Hepatocyte (in vitro differentiated cells): Measurements from ENCODE around the gene ARHGEF1. TPM values are rescaled to one million over a fixed set of nuclear protein-coding genes. Genes with fewer than 3 reads are reported as not detected.

Source experiments
- DNase-seq: peaks from one replicate; pipeline ENCODE4 v3.0.0-alpha.2; 2016; ENCODE audit warnings: low spot score
- H2AFZ ChIP-seq: fragments of 200-600 bp; sonication (generic); 2 replicates; pipeline ENCODE4 v1.6.0; 2016; ENCODE audit warnings: antibody characterized with exemption, mild to moderate bottlenecking
- H3K27ac ChIP-seq: fragments of 200-600 bp; sonication (generic); 2 replicates; pipeline ENCODE4 v1.5.1; 2016; ENCODE audit warnings: mild to moderate bottlenecking
- H3K27me3 ChIP-seq: fragments of 200-600 bp; sonication (generic); 2 replicates; pipeline ENCODE4 v1.6.1; 2016
- H3K36me3 ChIP-seq: fragments of 200-600 bp; sonication (generic); replicated peaks from 2 replicates; pipeline ENCODE4 v1.5.1; 2016; ENCODE audit warnings: low read depth; ENCODE audit not compliant: insufficient read depth
- H3K4me1 ChIP-seq: fragments of 200-600 bp; sonication (generic); 2 replicates; pipeline ENCODE4 v1.5.1; 2016; ENCODE audit warnings: mild to moderate bottlenecking, moderate library complexity; ENCODE audit not compliant: insufficient read depth
- H3K4me2 ChIP-seq: fragments of 200-600 bp; sonication (generic); 2 replicates; pipeline ENCODE4 v1.6.0; 2016
- H3K4me3 ChIP-seq: fragments of 200-600 bp; sonication (generic); 2 replicates; pipeline ENCODE4 v1.5.1; 2016; ENCODE audit warnings: mild to moderate bottlenecking
- H3K79me2 ChIP-seq: fragments of 200-600 bp; sonication (generic); 2 replicates; pipeline ENCODE4 v1.6.0; 2017; ENCODE audit warnings: mild to moderate bottlenecking
- H3K9me2 ChIP-seq: fragments of 200-600 bp; sonication (generic); replicated peaks from 2 replicates; pipeline ENCODE4 v1.6.0; 2017; ENCODE audit warnings: mild to moderate bottlenecking; ENCODE audit not compliant: insufficient read depth
- H3K9me3 ChIP-seq: fragments of 200-600 bp; sonication (generic); 2 replicates; pipeline ENCODE4 v1.5.1; 2016; ENCODE audit warnings: low read depth, mild to moderate bottlenecking
- H4K20me1 ChIP-seq: fragments of 200-600 bp; sonication (generic); 2 replicates; pipeline ENCODE4 v1.6.0; 2016; ENCODE audit warnings: mild to moderate bottlenecking; ENCODE audit not compliant: insufficient read depth, poor library complexity, severe bottlenecking
- CTCF ChIP-seq: fragments of 200-600 bp; sonication (generic); IDR thresholded peaks from 2 replicates; pipeline ENCODE4 v1.5.1; 2016; ENCODE audit warnings: antibody characterized with exemption, mild to moderate bottlenecking; ENCODE audit not compliant: poor library complexity
- EZH2 ChIP-seq: fragments of 200-600 bp; sonication (generic); IDR thresholded peaks from 2 replicates; pipeline ENCODE4 v1.6.1; 2016; ENCODE audit warnings: antibody characterized with exemption, mild to moderate bottlenecking, borderline replicate concordance
- EZH2phosphoT487 ChIP-seq: fragments of 200-600 bp; sonication (generic); IDR thresholded peaks from one replicate; pipeline ENCODE4 v1.6.1; 2018; ENCODE audit warnings: antibody characterized with exemption, mild to moderate bottlenecking, low read depth, moderate library complexity; ENCODE audit not compliant: unreplicated experiment, severe bottlenecking
- WGBS: methylation state at CpG from one replicate; pipeline ENCODE4 v1.1.6; 2016; ENCODE audit warnings: low lambda C conversion rate; ENCODE audit errors: missing lambda C conversion rate; 5-methylcytosine and 5-hydroxymethylcytosine counted together
- polyA plus RNA-seq: library from polyadenylated mRNA; unstranded; fragments of >200 nt; fragmentation: Nextera tagmentation; extraction: Ambion mirVana; gene quantifications from 2 replicates; pipeline ENCODE4 v1.2.1, GENCODE V29; 2016
- total RNA-seq: library from RNA; depleted of rRNA; stranded (reverse); fragments of >200 nt; gene quantifications from 2 replicates; pipeline ENCODE4 v1.2.3, GENCODE V29; 2014

The ARHGEF1 gene
- total and polyA plus RNA-seq, 2 experiments from 2014 or later, result 29.7 to 67.8 TPM

GRCh38 chr19:41918095-41918494 is 35.1 kb downstream of the ARHGEF1 start:
- H3K9me2 ChIP-seq, result no peaks in the 10 kb centered on the region
- WGBS, result 85% methylated on average over 6 of the region's 6 CpGs
- no peak overlapping the region for H3K27ac ChIP-seq
- H3K79me2 ChIP-seq, result no peaks in the 10 kb centered on the region
- H3K4me3 ChIP-seq, result no peak overlapping the region
- DNase-seq, result no peak
- peaks cover 72% of the 10 kb centered on the region for H3K27me3 ChIP-seq
- no peaks in the 10 kb centered on the region for H4K20me1 ChIP-seq
- no peaks in the 10 kb centered on the region for H3K4me1 ChIP-seq
- no peak for TF ChIP-seq CTCF
- TF ChIP-seq EZH2, result no peak
- TF ChIP-seq EZH2phosphoT487, result no peak
- H3K9me3 ChIP-seq, result no peaks in the 10 kb centered on the region
- H2AFZ ChIP-seq, result no peak overlapping the region
- H3K4me2 ChIP-seq, result no peak overlapping the region
- H3K36me3 ChIP-seq, result no peaks in the 10 kb centered on the region

- H3K4me3 ChIP-seq, result no peak overlapping the region
- no peak for DNase-seq
- no peak overlapping the region for H2AFZ ChIP-seq
- H3K4me2 ChIP-seq, result no peak overlapping the region
- H3K9me2 ChIP-seq, result no peaks in the 10 kb centered on the region
- no peak overlapping the region for H3K27ac ChIP-seq
- TF ChIP-seq EZH2phosphoT487 (no peak), EZH2 (no peak), CTCF (no peak)
- no peaks in the 10 kb centered on the region for H3K9me3 ChIP-seq
- H3K4me1 ChIP-seq, result no peaks in the 10 kb centered on the region
- 90% methylated on average over 5 of the region's 5 CpGs for WGBS
- peaks cover 69% of the 10 kb centered on the region for H3K27me3 ChIP-seq
- H4K20me1 ChIP-seq, result no peaks in the 10 kb centered on the region
- no peaks in the 10 kb centered on the region for H3K79me2 ChIP-seq
- H3K36me3 ChIP-seq, result no peaks in the 10 kb centered on the region
Observed at GRCh38 chr19:41918653-41919244, 35.8 kb downstream of the ARHGEF1 start.

GRCh38 chr19:41919948-41920712 is 37.1 kb downstream of the ARHGEF1 start:
- 93% methylated on average over 33 of the region's 33 CpGs for WGBS
- no peak for DNase-seq
- H3K4me3 ChIP-seq, result no peak overlapping the region
- no peaks in the 10 kb centered on the region for H4K20me1 ChIP-seq
- no peaks in the 10 kb centered on the region for H3K79me2 ChIP-seq
- no peak overlapping the region for H3K27ac ChIP-seq
- H3K9me2 ChIP-seq, result no peaks in the 10 kb centered on the region
- H3K4me2 ChIP-seq, result no peak overlapping the region
- H3K27me3 ChIP-seq, result peaks cover 74% of the 10 kb centered on the region
- no peak for TF ChIP-seq EZH2
- TF ChIP-seq CTCF, result no peak
- TF ChIP-seq EZH2phosphoT487, result no peak
- H2AFZ ChIP-seq, result no peak overlapping the region
- no peaks in the 10 kb centered on the region for H3K9me3 ChIP-seq
- H3K36me3 ChIP-seq, result no peaks in the 10 kb centered on the region
- H3K4me1 ChIP-seq, result no peaks in the 10 kb centered on the region
